Spinal cord (tissue), 10 donors: ENCODE data around the gene MLF1. TPM values are rescaled to one million over a fixed set of nuclear protein-coding genes. Genes with fewer than 3 reads are reported as not detected.

ENCODE experiments used
- DNase-seq, 6 donors: peaks; one replicate each; pipeline versions ENCODE4 v3.0.0 to v3.0.0-alpha.2; 2013 to 2015; ENCODE audit warnings: low spot score in 6 of 6, low read depth in 4 of 6
- H3K27ac ChIP-seq: one replicate; pipeline ENCODE4 v1.5.1; 2013; ENCODE audit warnings: low read depth, low read length, control low read depth
- H3K27me3 ChIP-seq: one replicate; pipeline ENCODE4 v1.6.1; 2013; ENCODE audit warnings: low read length; ENCODE audit not compliant: control insufficient read depth, insufficient read depth
- H3K36me3 ChIP-seq: one replicate; pipeline ENCODE4 v1.6.1; 2013; ENCODE audit warnings: low read length; ENCODE audit not compliant: control insufficient read depth, insufficient read depth
- H3K4me1 ChIP-seq: one replicate; pipeline ENCODE4 v1.6.1; 2013; ENCODE audit warnings: low read length; ENCODE audit not compliant: control insufficient read depth, insufficient read depth
- H3K4me3 ChIP-seq: one replicate; pipeline ENCODE4 v1.5.1; 2013; ENCODE audit warnings: low read depth, low read length, control low read depth
- H3K9me3 ChIP-seq: one replicate; pipeline ENCODE4 v1.6.1; 2013; ENCODE audit warnings: low read length; ENCODE audit not compliant: control insufficient read depth, insufficient read depth
- WGBS: methylation state at CpG from one replicate; pipeline ENCODE4 v1.1.5; 2013; ENCODE audit warnings: missing lambda C conversion rate; ENCODE audit not compliant: insufficient coverage; 5-methylcytosine and 5-hydroxymethylcytosine counted together
- long read RNA-seq, 4 donors: transcript quantifications; one replicate each; lab custom pipeline, GENCODE V29; 2026
- polyA plus RNA-seq, 2 donors: library from polyadenylated mRNA; unstranded; fragments of 120-200 nt; gene quantifications; one replicate each; pipeline ENCODE4 v1.2.1, GENCODE V29; 2013; ENCODE audit not compliant: insufficient read length in 2 of 2
- total RNA-seq, 2 donors: library from RNA; depleted of rRNA in 1 of 2; stranded (reverse); fragments of 120-200 nt in 1 of 2; fragments of >200 nt in 1 of 2; gene quantifications; one replicate each; pipeline versions ENCODE4 v1.2.3 to v1.2.4, GENCODE V29; 2013 to 2014
- donor health status: healthy.

MLF1 gene, protein sequence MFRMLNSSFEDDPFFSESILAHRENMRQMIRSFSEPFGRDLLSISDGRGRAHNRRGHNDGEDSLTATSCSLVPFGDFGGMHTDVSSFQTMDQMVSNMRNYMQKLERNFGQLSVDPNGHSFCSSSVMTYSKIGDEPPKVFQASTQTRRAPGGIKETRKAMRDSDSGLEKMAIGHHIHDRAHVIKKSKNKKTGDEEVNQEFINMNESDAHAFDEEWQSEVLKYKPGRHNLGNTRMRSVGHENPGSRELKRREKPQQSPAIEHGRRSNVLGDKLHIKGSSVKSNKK
- total RNA-seq (10 to 100 TPM; 42.9 to 62.9 TPM), polyA plus RNA-seq (10 to 100 TPM; 42.8 to 51.5 TPM)
- long read RNA-seq, donor 1, transcript MLF1-202 (7 exons, 2,222 nt) = minor isoform, 9 of 28 reads
- long read RNA-seq, donor 1, transcript MLF1-201 (7 exons, 2,203 nt) = major isoform, 18 of 28 reads
- long read RNA-seq, donor 1, partial matches to known transcripts = 0 of 28 reads
- long read RNA-seq, donor 1, other reads (novel, unspliced or antisense) = 0 of 28 reads
- long read RNA-seq, donor 2, transcript MLF1-201 (7 exons, 2,203 nt) = major isoform, 7 of 15 reads
- long read RNA-seq, donor 2, partial matches to known transcripts = 0 of 15 reads
- long read RNA-seq, donor 2, other reads (novel, unspliced or antisense) = 5 of 15 reads
- long read RNA-seq, donor 3, transcript MLF1-201 (7 exons, 2,203 nt) = major isoform, 9 of 11 reads
- long read RNA-seq, donor 3, partial matches to known transcripts = 0 of 11 reads
- long read RNA-seq, donor 3, other reads (novel, unspliced or antisense) = 0 of 11 reads
- long read RNA-seq, donor 4, transcript MLF1-202 (7 exons, 2,222 nt) = minor isoform, 9 of 81 reads
- long read RNA-seq, donor 4, transcript MLF1-201 (7 exons, 2,203 nt) = major isoform, 24 of 81 reads
- long read RNA-seq, donor 4, partial matches to known transcripts = 47 of 81 reads
- long read RNA-seq, donor 4, other reads (novel, unspliced or antisense) = 0 of 81 reads

DNA sequence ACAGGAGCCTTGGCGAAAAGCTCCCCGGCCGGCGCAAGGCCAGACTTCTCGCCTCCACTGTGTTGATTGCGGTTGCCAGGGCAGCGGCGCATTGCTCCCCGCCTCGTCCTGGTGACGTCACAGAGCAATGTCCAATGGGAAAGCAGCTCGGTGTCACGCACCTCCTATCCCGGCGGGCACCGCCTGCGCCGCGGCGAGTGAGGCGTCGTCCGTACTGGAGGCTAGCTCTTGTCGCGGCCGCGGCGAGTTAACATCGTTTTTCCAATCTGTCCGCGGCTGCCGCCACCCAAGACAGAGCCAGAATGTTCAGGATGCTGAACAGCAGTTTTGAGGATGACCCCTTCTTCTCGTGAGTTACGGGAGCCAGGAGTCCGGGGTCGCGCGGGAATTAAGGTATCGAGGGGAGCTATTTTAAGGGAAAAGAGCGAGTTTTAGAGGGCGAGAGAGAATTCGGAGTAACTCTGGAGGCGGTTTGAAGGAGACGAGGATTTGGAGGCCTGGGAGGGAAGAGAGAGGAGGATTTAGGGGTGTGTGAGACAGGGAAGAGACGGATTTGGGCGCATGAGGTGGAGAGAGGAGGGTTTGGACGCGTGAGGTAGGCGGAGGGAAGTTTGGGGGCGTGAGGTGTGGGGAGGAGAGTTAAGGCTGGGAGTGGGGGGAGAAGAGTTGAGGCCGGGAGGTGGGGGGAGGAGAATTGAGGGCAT lies at the start of gene MLF1:
Gene MLF1 (plus strand): TSS at position 196 of the 704 bp plus-strand sequence. CDS start 107 bp downstream, at position 303.
- H3K27me3 ChIP-seq = no peaks in the 10 kb centered on the region

DNA sequence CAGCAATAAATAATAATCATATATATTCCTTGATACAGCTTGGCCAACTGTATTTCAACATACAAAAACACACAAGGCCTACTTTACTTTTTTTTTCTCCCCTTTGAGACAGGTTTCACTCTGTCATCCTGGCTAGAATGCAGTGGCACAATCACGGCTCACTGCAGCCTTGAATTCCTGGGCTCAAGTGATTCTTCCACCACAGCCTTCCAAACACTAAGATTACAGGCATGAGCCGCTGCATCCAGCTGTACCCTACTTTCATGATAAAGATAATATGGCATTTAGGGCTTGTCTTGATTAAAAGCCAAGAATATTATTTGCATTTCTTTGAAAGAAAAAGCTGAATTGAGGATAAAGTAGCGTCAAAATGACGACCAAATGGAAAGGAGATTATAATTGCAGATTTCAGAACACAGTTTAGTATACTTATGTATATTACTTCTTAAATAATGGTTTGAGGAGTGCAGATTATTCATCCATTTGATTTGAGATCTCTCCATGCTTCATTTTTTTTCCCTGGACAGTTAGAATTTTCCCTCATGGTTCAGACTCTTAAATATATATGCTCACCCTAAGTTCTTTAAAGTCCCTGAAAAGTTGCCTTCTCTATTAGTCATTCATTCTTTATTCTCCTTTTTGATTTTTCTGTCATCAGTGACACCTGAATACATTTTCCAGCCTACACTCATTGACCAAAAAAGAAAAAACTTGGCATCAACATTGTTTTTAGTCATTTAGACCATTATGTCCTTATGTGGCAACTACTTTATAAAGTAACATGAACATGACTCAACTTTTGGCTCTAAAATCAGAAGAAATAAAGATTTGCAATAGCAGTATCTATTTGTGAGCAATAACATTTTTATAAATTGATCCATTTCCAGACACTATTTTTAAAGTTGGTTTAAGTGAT lies 48.5 kb upstream of the MLF1 start:
- H3K27ac ChIP-seq = no peak overlapping the region
- peaks cover 5% of the 10 kb centered on the region for H3K9me3 ChIP-seq
- DNase-seq = peak in 1 of 6 donors; percentile 2
- no peak overlapping the region for H3K4me3 ChIP-seq
- WGBS = no CpG with 5 or more reads among the region's 4 CpGs
- H3K4me1 ChIP-seq = no peaks in the 10 kb centered on the region
- H3K36me3 ChIP-seq = no peaks in the 10 kb centered on the region
- no peaks in the 10 kb centered on the region for H3K27me3 ChIP-seq

More for the DNA sequence above, at the start of gene MLF1:
- peak; percentile 90 to 99 (median 94) for DNase-seq
- no peaks in the 10 kb centered on the region for H3K9me3 ChIP-seq
- H3K4me3 ChIP-seq = peak within 1 kb of the TSS; percentile 98
- peak within 1 kb of the TSS; percentile 89 for H3K27ac ChIP-seq
- WGBS = under 1% methylated on average over 51 of the region's 51 CpGs
- peaks cover 16% of the 10 kb centered on the region for H3K4me1 ChIP-seq
- H3K36me3 ChIP-seq = no peaks in the 10 kb centered on the region

DNA sequence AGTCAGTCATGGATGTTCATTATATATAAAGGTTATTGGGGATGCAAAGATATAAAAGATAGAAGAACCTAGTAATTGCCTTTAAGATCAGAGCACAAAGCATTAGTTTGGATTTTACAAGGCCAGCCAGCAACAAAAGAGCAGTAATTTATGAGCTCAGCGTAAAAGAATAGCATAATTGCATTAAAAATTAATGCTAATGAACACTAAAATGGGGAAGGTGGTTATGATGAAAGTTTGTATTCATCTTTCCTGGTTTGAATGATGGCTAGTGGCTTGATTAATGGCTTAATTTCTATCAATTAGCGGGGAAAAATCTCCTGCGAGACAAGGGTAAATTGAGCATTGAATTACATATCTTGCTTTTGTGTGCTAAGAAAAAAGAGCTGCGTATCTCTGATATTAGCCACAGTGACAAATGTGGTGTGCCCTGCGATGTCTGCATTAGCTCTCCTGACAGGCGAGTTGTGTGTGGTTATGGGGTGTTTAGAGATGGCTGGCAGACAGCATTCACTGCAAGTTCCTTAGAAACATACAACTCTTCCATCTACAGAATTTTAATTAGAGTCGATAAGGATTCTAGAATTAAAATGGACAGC lies 42.8 kb upstream of the MLF1 start:
- peak in 1 of 6 donors; percentile 57 for DNase-seq
- Histone ChIP-seq H3K27ac (no peak overlapping the region), H3K27me3 (no peaks in the 10 kb centered on the region), H3K4me3 (no peak overlapping the region), H3K4me1 (no peaks in the 10 kb centered on the region), H3K9me3 (peaks cover 5% of the 10 kb centered on the region), H3K36me3 (no peaks in the 10 kb centered on the region)
- 60% methylated on average over 2 of the region's 7 CpGs for whole genome bisulfite sequencing

DNA sequence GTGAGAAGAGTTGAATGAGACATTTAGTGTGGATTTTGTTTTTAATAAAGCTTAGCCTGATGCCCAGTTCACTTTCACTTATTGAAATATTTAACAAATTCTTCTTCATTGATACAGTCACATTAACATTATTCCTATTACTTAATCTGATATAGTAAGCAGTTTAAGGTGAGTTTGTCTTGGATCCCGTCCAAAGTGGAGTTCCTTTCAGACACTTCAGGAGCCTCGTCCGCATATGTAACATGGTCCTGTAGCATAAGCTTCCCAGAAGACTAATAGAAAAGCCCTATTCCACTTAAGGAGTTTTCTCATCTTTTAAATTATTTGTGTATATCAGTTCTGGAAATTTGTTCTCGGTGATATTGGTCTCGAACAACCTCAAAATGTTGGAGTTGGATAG lies 39.7 kb upstream of the MLF1 start:
- H3K9me3 ChIP-seq = no peaks in the 10 kb centered on the region
- H3K4me3 ChIP-seq = no peak overlapping the region
- H3K27me3 ChIP-seq = no peaks in the 10 kb centered on the region
- DNase-seq = no peak
- no peak overlapping the region for H3K27ac ChIP-seq
- no peaks in the 10 kb centered on the region for H3K4me1 ChIP-seq
- no CpG with 5 or more reads among the region's 5 CpGs for WGBS
- H3K36me3 ChIP-seq = no peaks in the 10 kb centered on the region

DNA sequence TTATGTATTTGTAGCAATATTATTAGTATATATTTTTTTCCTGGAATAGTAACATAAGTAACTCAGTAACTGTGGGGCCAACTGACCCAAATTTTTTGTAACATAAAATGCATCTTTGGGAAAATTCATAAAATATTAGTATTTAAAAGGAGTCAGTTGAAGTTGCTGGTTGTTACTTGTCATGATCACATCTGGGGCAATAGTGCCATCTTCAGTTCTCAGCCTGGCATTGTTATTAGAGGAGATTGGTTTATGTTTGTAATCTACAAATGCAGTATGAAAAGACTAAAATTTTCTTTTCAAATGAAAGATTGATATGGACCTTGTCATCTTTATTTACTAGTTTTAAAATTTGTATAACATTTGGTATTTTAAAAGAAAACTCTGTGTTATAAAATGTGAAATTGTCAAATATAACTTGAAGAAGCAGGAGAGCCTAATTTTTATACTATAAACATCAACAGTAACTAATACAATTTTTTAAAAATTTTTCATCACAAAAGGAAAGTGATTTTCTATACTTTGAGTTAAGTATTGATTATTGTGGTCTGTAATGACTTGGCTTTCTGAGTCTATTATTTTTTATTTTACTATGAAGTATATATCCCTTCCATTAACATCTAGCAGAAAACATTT lies 38.8 kb upstream of the MLF1 start:
- H3K27me3 ChIP-seq = no peaks in the 10 kb centered on the region
- H3K36me3 ChIP-seq = no peaks in the 10 kb centered on the region
- no peak overlapping the region for H3K27ac ChIP-seq
- H3K9me3 ChIP-seq = no peaks in the 10 kb centered on the region
- H3K4me3 ChIP-seq = no peak overlapping the region
- no peaks in the 10 kb centered on the region for H3K4me1 ChIP-seq
- DNase-seq = peak in 5 of 6 donors; percentile 24 to 90 (median 46)

DNA sequence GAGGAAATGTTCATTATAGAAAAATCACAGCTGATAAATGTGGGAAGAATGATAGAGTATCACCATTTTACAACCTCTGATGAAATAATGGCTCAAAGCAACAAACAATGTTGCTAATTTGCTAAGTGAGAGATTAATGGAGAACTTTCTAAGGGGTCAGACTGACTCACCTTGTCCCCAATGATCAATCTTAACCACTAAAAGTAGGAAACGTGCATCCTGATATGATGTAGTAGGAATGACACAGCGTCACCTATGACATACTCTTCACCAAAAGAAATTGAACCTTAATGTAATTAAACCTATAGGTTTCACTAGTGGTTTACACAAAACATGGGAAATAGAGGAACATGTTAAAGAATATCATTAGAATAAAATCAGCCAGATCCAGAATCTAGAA lies 35.1 kb upstream of the MLF1 start:
- DNase-seq = no peak
- H3K36me3 ChIP-seq = no peaks in the 10 kb centered on the region
- H3K4me3 ChIP-seq = no peak overlapping the region
- H3K9me3 ChIP-seq = no peaks in the 10 kb centered on the region
- H3K27ac ChIP-seq = no peak overlapping the region
- no CpG with 5 or more reads among the region's 2 CpGs for WGBS
- no peaks in the 10 kb centered on the region for H3K4me1 ChIP-seq
- no peaks in the 10 kb centered on the region for H3K27me3 ChIP-seq

DNA sequence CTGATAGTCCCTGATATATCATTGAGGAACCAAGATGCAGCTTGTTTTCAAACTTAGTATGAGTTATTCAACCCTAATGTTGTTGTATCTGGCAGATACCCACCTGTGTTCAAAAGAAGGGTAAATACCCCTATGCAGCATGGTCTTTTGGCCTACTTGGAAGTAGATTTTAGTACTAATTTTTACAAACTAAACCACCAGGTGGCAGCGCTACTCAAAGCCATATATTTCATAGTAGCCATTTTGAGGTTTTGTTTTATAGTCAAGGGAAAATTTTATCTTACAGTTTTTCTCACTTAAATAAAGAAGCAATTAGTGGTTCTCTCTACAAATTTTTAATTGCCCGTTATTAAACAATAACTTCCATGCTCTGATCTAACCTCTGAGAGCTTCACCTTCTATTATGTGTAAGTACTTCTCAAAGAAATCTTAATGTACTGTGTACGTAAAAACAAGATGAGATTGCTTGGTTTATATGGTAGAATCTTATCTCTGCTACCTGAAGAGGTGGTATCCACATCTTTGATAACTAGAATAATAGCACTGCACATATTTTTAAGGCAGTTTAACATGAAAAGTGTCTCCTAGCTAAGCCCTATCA lies 31.5 kb upstream of the MLF1 start:
- Histone ChIP-seq H3K9me3 (no peaks in the 10 kb centered on the region), H3K27ac (no peak overlapping the region), H3K27me3 (no peaks in the 10 kb centered on the region), H3K4me1 (no peaks in the 10 kb centered on the region), H3K4me3 (no peak overlapping the region), H3K36me3 (no peaks in the 10 kb centered on the region)
- peak in 3 of 6 donors; percentile 5 to 57 (median 47) for DNase-seq
- no CpG with 5 or more reads among the region's 3 CpGs for WGBS

DNA sequence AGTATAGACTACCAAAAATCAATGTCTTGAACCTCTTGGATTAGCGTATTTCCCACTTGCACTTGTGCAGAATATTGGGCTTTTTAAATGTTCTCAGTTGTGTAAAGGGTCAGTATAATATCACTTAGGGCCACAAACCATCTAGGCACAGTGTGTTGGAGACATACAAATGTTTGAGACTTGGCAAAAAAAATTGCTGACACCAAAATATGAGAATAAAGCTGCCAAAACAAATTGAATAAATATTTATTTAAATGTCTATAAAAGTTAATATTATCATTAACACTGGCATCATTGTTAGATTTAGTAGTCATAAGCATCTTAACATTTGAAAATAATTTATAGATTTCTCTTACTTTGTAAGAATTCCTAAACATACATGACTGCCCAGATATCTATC lies 30.9 kb upstream of the MLF1 start:
- no peaks in the 10 kb centered on the region for H3K4me1 ChIP-seq
- no peaks in the 10 kb centered on the region for H3K36me3 ChIP-seq
- H3K4me3 ChIP-seq = no peak overlapping the region
- no peak for DNase-seq
- H3K27ac ChIP-seq = no peak overlapping the region
- no CpG with 5 or more reads among the region's 1 CpG for WGBS
- H3K27me3 ChIP-seq = no peaks in the 10 kb centered on the region
- no peaks in the 10 kb centered on the region for H3K9me3 ChIP-seq
